OCI-LY7 (cell line): ENCODE results near the gene KCTD8. TPM values are rescaled to one million over a fixed set of nuclear protein-coding genes. Genes with fewer than 3 reads are reported as not detected.

Source experiments
- BruUV-seq: library from RNA; stranded (reverse); fragments of 400-500 nt; replicated peaks from 2 replicates; lab custom pipeline; 2021; lab: Mats Ljungman, UMichigan
- CTCF ChIA-PET: fragments of 300-600 bp; sonication (Branson Sonifier 250); formaldehyde crosslinking; loops from one replicate; lab custom pipeline; 2022; ENCODE audit warnings: antibody characterized with exemption; ENCODE audit not compliant: unreplicated experiment; lab: Charles Lee
- POLR2A ChIA-PET: fragments of 300-600 bp; sonication (Branson Sonifier 250); formaldehyde crosslinking; loops from one replicate; lab custom pipeline; 2022; ENCODE audit warnings: antibody characterized with exemption; lab: Charles Lee
- DNase-seq: peaks from one replicate; pipeline ENCODE4 v3.0.0-alpha.2; 2015; ENCODE audit warnings: low spot score
- H2AFZ ChIP-seq: fragments of 200-600 bp; sonication (generic), shearing (Covaris generic); 2 replicates; pipeline ENCODE4 v1.6.1; 2014; ENCODE audit warnings: mild to moderate bottlenecking, antibody characterized with exemption, low read length, moderate library complexity
- H3K27ac ChIP-seq: fragments of 200-600 bp; sonication (generic); 2 replicates; pipeline ENCODE4 v1.5.1; 2014; ENCODE audit warnings: mixed run types, low read depth, mild to moderate bottlenecking, moderate library complexity, low read length, inconsistent platforms; ENCODE audit not compliant: poor library complexity, severe bottlenecking
- H3K36me3 ChIP-seq: fragments of 200-600 bp; sonication (generic); 2 replicates; pipeline ENCODE4 v1.6.1; 2014; ENCODE audit warnings: mild to moderate bottlenecking, antibody characterized with exemption, low read length, moderate library complexity, mixed read lengths; ENCODE audit not compliant: insufficient read depth
- H3K4me1 ChIP-seq: fragments of 200-600 bp; sonication (generic); 2 replicates; pipeline ENCODE4 v1.5.1; 2014; ENCODE audit warnings: mild to moderate bottlenecking, low read length; ENCODE audit not compliant: insufficient read depth, poor library complexity, severe bottlenecking
- H3K4me2 ChIP-seq: fragments of 200-600 bp; sonication (generic); 2 replicates; pipeline ENCODE4 v1.6.1; 2014; ENCODE audit warnings: mild to moderate bottlenecking, low read length
- H3K4me3 ChIP-seq: fragments of 200-600 bp; sonication (generic); 2 replicates; pipeline ENCODE4 v1.5.1; 2014; ENCODE audit warnings: mild to moderate bottlenecking, low read depth, low read length; ENCODE audit not compliant: poor library complexity, severe bottlenecking
- H3K79me2 ChIP-seq: fragments of 200-600 bp; sonication (generic); 2 replicates; pipeline ENCODE4 v1.6.1; 2016; ENCODE audit warnings: low read depth, mild to moderate bottlenecking, low read length, moderate library complexity, mixed read lengths; ENCODE audit not compliant: insufficient read depth
- H3K9me2 ChIP-seq: fragments of 200-600 bp; sonication (generic); 2 replicates; pipeline ENCODE4 v1.6.1; 2016; ENCODE audit warnings: mild to moderate bottlenecking, low read length, mixed read lengths; ENCODE audit not compliant: insufficient read depth
- H3K9me3 ChIP-seq: fragments of 200-600 bp; sonication (generic); 2 replicates; pipeline ENCODE4 v1.6.1; 2014; ENCODE audit warnings: mild to moderate bottlenecking, mixed run types, low read length, mixed read lengths
- H4K20me1 ChIP-seq: fragments of 200-600 bp; sonication (generic); 2 replicates; pipeline ENCODE4 v1.6.1; 2014; ENCODE audit warnings: mild to moderate bottlenecking, antibody characterized with exemption, low read length, moderate library complexity, mixed read lengths; ENCODE audit not compliant: insufficient read depth
- EZH2phosphoT487 ChIP-seq: fragments of 200-600 bp; sonication (generic); IDR thresholded peaks from 2 replicates; pipeline ENCODE4 v1.6.1; 2018; ENCODE audit warnings: low read depth, borderline replicate concordance, mild to moderate bottlenecking, mixed run types, antibody characterized with exemption, low read length, moderate library complexity, mixed read lengths
- intact Hi-C: fragments of 100-400 bp; cut with micrococcal nuclease; formaldehyde crosslinking; loops from one replicate; pipeline ENCODE4 v1.10.0; 2022; ENCODE audit not compliant: unreplicated experiment
- total RNA-seq, 2 experiments: library from RNA; depleted of rRNA in 1 of 2; stranded (reverse); fragments of >200 nt in 1 of 2; shearing (Covaris generic) in 1 of 2; gene quantifications; 2 replicates each; pipeline ENCODE4 v1.2.3, GENCODE V29; 2014 to 2022
- TF ChIP-seq, protein P1 (sequence below): fragments of 200-600 bp; sonication (generic); conservative IDR thresholded peaks from 2 replicates; pipeline ENCODE4 v1.5.1; 2014; ENCODE audit warnings: mild to moderate bottlenecking, antibody characterized with exemption, low read length, moderate library complexity, mixed read lengths

KCTD8 gene
- total RNA-seq, 2 experiments from 2014 or later: not detected

GRCh38 chr4:44228326-44228725 lies 220.3 kb downstream of the KCTD8 start:
- CTCF ChIA-PET: no interaction called here
- H3K4me1 ChIP-seq: no peaks in the 10 kb centered on the region
- H3K27ac ChIP-seq: no peak overlapping the region
- TF ChIP-seq EZH2phosphoT487: no peak
- TF ChIP-seq, protein P1, sequence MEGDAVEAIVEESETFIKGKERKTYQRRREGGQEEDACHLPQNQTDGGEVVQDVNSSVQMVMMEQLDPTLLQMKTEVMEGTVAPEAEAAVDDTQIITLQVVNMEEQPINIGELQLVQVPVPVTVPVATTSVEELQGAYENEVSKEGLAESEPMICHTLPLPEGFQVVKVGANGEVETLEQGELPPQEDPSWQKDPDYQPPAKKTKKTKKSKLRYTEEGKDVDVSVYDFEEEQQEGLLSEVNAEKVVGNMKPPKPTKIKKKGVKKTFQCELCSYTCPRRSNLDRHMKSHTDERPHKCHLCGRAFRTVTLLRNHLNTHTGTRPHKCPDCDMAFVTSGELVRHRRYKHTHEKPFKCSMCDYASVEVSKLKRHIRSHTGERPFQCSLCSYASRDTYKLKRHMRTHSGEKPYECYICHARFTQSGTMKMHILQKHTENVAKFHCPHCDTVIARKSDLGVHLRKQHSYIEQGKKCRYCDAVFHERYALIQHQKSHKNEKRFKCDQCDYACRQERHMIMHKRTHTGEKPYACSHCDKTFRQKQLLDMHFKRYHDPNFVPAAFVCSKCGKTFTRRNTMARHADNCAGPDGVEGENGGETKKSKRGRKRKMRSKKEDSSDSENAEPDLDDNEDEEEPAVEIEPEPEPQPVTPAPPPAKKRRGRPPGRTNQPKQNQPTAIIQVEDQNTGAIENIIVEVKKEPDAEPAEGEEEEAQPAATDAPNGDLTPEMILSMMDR: no peak
- H3K4me3 ChIP-seq: no peak overlapping the region
- no peaks in the 10 kb centered on the region for H3K79me2 ChIP-seq
- H3K4me2 ChIP-seq: no peak overlapping the region
- no peak for DNase-seq
- H2AFZ ChIP-seq: no peak overlapping the region
- no peaks in the 10 kb centered on the region for H3K9me2 ChIP-seq
- intact Hi-C loops: no loop called here
- no TSS peak for BruUV-seq
- no peaks in the 10 kb centered on the region for H3K9me3 ChIP-seq
- POLR2A ChIA-PET: no interaction called here
- no peaks in the 10 kb centered on the region for H4K20me1 ChIP-seq
- H3K36me3 ChIP-seq: no peaks in the 10 kb centered on the region

DNA sequence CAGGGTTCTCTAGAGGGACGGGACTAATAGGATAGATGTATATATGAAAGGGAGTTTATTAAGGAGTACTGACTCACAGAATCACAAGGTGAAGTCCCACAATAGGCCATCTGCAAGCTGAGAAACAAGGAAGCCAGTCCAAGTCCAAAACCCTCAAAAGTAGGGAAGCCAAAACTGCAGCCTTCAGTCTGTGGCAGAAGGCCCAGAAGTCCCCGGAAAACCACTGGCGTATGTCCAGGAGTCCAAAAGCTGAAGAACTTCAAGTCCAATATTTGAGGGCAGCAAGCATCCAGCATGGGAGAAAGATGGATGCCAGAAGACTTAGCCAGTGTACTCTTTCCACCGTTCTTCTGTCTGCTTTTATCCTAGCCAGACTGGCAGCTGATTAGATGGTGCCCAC lies 227.2 kb downstream of the KCTD8 start:
- Histone ChIP-seq H3K27ac (no peak overlapping the region), H3K9me2 (no peaks in the 10 kb centered on the region), H3K9me3 (no peaks in the 10 kb centered on the region), H3K4me3 (no peak overlapping the region), H4K20me1 (no peaks in the 10 kb centered on the region), H2AFZ (no peak overlapping the region), H3K79me2 (no peaks in the 10 kb centered on the region), H3K4me2 (no peak overlapping the region), H3K36me3 (no peaks in the 10 kb centered on the region), H3K4me1 (no peaks in the 10 kb centered on the region)
- TF ChIP-seq, protein P1: no peak
- TF ChIP-seq EZH2phosphoT487: no peak
- POLR2A ChIA-PET: interaction anchor here (0.8 kb wide), 2 partner anchors 10 to 12 kb away, joined by 3 read pairs; no protein-coding TSS in a partner anchor
- CTCF ChIA-PET: no interaction called here
- no peak for DNase-seq
- intact Hi-C loops: no loop called here
- BruUV-seq: no TSS peak

DNA sequence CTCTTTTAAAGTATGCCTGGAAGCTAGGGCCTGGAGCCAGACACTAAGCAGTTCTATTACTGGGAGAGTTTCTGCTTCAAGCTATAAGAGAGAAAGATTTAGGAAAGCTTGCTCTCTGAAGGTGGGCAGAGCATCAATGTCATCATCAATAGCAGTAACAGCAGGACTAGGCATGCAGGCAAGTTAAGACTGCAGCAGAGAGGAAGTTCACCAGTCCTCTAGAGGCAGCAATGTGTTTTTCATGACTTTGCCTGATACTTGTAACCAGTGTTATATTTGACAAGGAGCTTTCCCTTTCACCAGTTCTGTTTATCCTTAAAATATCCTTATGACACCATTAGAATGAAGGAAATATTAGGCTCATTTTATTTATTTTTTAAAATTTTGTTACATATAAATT lies 237.9 kb downstream of the KCTD8 start:
- no peaks in the 10 kb centered on the region for H3K9me2 ChIP-seq
- ChIA-PET POLR2A (interaction anchor here (1.1 kb wide), 1 partner anchor 10 kb away, joined by 3 read pairs; no protein-coding TSS in a partner anchor), CTCF (no interaction called here)
- no peak overlapping the region for H3K4me2 ChIP-seq
- intact Hi-C loops: no loop called here
- no peak overlapping the region for H3K27ac ChIP-seq
- H2AFZ ChIP-seq: no peak overlapping the region
- no peak overlapping the region for H3K4me3 ChIP-seq
- H3K4me1 ChIP-seq: no peaks in the 10 kb centered on the region
- no peak for DNase-seq
- H3K79me2 ChIP-seq: no peaks in the 10 kb centered on the region
- no TSS peak for BruUV-seq
- no peaks in the 10 kb centered on the region for H3K36me3 ChIP-seq
- H3K9me3 ChIP-seq: no peaks in the 10 kb centered on the region
- no peaks in the 10 kb centered on the region for H4K20me1 ChIP-seq
- TF ChIP-seq EZH2phosphoT487: no peak
- TF ChIP-seq, protein P1: no peak
